Upper lobe of left lung (tissue), 6 donors: ENCODE results near the gene ASZ1. TPM values are rescaled to one million over a fixed set of nuclear protein-coding genes. Genes with fewer than 3 reads are reported as not detected.

ENCODE experiments used
- ATAC-seq, 2 donors: fragments of 200-7000 bp; cut with Tn5 transposase; one replicate each; pipeline ENCODE4 v1.9.1; 2022; ENCODE audit warnings: mild to moderate bottlenecking in 2 of 2, moderate library complexity in 2 of 2; ENCODE audit not compliant: low FRiP score in 2 of 2
- DNase-seq, 2 donors: peaks; one replicate each; pipeline ENCODE4 v3.0.0-alpha.2; 2019 to 2020
- H3K27ac ChIP-seq, 4 donors: fragments of 200-600 bp; sonication (generic); one replicate each; pipeline ENCODE4 v1.5.1; 2016 to 2019
- H3K27me3 ChIP-seq, 4 donors: fragments of 200-600 bp; sonication (generic); one replicate each; pipeline ENCODE4 v1.5.1; 2017 to 2019
- H3K36me3 ChIP-seq, 4 donors: fragments of 200-600 bp; sonication (generic); one replicate each; pipeline ENCODE4 v1.5.1; 2016 to 2019
- H3K4me1 ChIP-seq, 4 donors: fragments of 200-600 bp; sonication (generic); one replicate each; pipeline ENCODE4 v1.5.1; 2018 to 2019
- H3K4me3 ChIP-seq, 4 donors: fragments of 200-600 bp; sonication (generic); one replicate each; pipeline ENCODE4 v1.5.1; 2017 to 2019; ENCODE audit warnings: mild to moderate bottlenecking in 2 of 4, moderate library complexity in 1 of 4
- H3K9me3 ChIP-seq, 4 donors: fragments of 200-600 bp; sonication (generic); one replicate each; pipeline ENCODE4 v1.5.1; 2018 to 2019
- CTCF ChIP-seq, 6 experiments: fragments of 450-650 bp in 4 of 6; fragments of 200-600 bp in 2 of 6; sonication (generic) in 2 of 6; IDR thresholded peaks; one replicate each; pipeline ENCODE4 v1.5.1; 2016 to 2019; ENCODE audit warnings: antibody characterized with exemption in 6 of 6
- EP300 ChIP-seq, 4 donors: sonication (generic); formaldehyde crosslinking; IDR thresholded peaks; one replicate each; pipeline ENCODE4 v1.5.1; 2017; ENCODE audit warnings: antibody characterized with exemption in 4 of 4, control low read depth in 2 of 4
- POLR2A ChIP-seq, 4 donors: fragments of 450-650 bp; IDR thresholded peaks; one replicate each; pipeline ENCODE4 v1.5.1; 2016 to 2017; ENCODE audit warnings: antibody characterized with exemption in 4 of 4, mild to moderate bottlenecking in 2 of 4
- POLR2AphosphoS5 ChIP-seq, 2 donors: sonication (generic); formaldehyde crosslinking; IDR thresholded peaks; one replicate each; pipeline ENCODE4 v1.5.1; 2017; ENCODE audit warnings: antibody characterized with exemption in 2 of 2
- WGBS, 2 donors: methylation state at CpG; one replicate each; pipeline ENCODE4 v1.1.5; 2017 to 2018; 5-methylcytosine and 5-hydroxymethylcytosine counted together
- total RNA-seq, 6 donors: library from RNA; depleted of rRNA in 4 of 6; stranded (reverse); fragments of >200 nt in 4 of 6; gene quantifications; one replicate each; pipeline versions ENCODE4 v1.1.0 to v1.2.1, GENCODE V29; 2016 to 2021
- donor health status: DM: no; HTN: no; CAD: no; lungs with moderate emphysema.
- donor health status: DM: no; HTN: yes; CAD: no; lungs with severe emphysema.

Gene ASZ1
- total RNA-seq, 6 donors from 2014 or later: not detected

GRCh38 chr7:117350027-117350426 is 77.3 kb downstream of the ASZ1 start:
- DNase-seq (no peak), ATAC-seq (no peak)
- 54 to 56% methylated on average over 1 of the region's 1 CpG for WGBS, 2 donors
- Histone ChIP-seq H3K9me3 (no peaks in the 10 kb centered on the region), H3K4me3 (no peak overlapping the region), H3K4me1 (no peaks in the 10 kb centered on the region), H3K36me3 (no peaks in the 10 kb centered on the region), H3K27ac (no peak overlapping the region), H3K27me3 (no peaks in the 10 kb centered on the region)
- TF ChIP-seq POLR2AphosphoS5 (IDR thresholded peaks at IDR 0.05): no peak
- no peak for TF ChIP-seq CTCF (IDR thresholded peaks at IDR 0.05)
- TF ChIP-seq POLR2A (IDR thresholded peaks at IDR 0.05): no peak

DNA sequence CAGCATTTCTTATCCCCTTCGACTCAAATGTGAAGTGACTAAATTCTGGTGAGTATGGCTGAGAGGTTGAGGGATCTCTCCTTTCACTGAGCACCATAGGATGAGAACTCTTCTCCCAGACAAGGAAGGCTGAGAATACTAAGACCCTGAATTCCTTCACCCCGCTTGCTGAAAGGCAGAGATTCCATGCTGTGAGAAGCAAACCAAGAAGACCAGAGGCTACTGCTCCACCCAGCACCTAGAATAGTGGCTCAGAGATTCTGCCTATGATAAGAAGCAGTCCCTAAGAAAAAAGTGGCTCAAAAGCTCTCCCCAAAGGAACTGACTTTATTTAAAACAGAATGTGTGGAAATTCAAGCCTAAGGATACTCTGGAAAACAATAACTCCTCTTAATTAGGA is 77.7 kb downstream of the ASZ1 start:
- no peaks in the 10 kb centered on the region for H3K36me3 ChIP-seq
- WGBS, 2 donors: 84 to 87% methylated on average over 2 of the region's 2 CpGs
- no peak for ATAC-seq
- no peak for DNase-seq
- TF ChIP-seq EP300 (IDR thresholded peaks at IDR 0.05): no peak
- no peak for TF ChIP-seq POLR2A (IDR thresholded peaks at IDR 0.05)
- no peak for TF ChIP-seq POLR2AphosphoS5 (IDR thresholded peaks at IDR 0.05)
- no peak for TF ChIP-seq CTCF (IDR thresholded peaks at IDR 0.05)
- no peaks in the 10 kb centered on the region for H3K27me3 ChIP-seq
- no peak overlapping the region for H3K4me3 ChIP-seq
- H3K9me3 ChIP-seq: no peaks in the 10 kb centered on the region
- no peak overlapping the region for H3K27ac ChIP-seq
- no peaks in the 10 kb centered on the region for H3K4me1 ChIP-seq

GRCh38 chr7:117347962-117348672 is 79.2 kb downstream of the ASZ1 start:
- no peaks in the 10 kb centered on the region for H3K36me3 ChIP-seq
- TF ChIP-seq POLR2AphosphoS5 (IDR thresholded peaks at IDR 0.05) (no peak), CTCF (IDR thresholded peaks at IDR 0.05) (no peak), EP300 (IDR thresholded peaks at IDR 0.05) (no peak), POLR2A (IDR thresholded peaks at IDR 0.05) (no peak)
- H3K4me1 ChIP-seq: no peaks in the 10 kb centered on the region
- H3K27ac ChIP-seq: no peak overlapping the region
- H3K4me3 ChIP-seq: no peak overlapping the region
- ATAC-seq: no peak
- WGBS, 2 donors: 84 to 94% methylated on average over 6 to 7 of the region's 7 CpGs
- no peak for DNase-seq
- no peaks in the 10 kb centered on the region for H3K9me3 ChIP-seq
- no peaks in the 10 kb centered on the region for H3K27me3 ChIP-seq

DNA sequence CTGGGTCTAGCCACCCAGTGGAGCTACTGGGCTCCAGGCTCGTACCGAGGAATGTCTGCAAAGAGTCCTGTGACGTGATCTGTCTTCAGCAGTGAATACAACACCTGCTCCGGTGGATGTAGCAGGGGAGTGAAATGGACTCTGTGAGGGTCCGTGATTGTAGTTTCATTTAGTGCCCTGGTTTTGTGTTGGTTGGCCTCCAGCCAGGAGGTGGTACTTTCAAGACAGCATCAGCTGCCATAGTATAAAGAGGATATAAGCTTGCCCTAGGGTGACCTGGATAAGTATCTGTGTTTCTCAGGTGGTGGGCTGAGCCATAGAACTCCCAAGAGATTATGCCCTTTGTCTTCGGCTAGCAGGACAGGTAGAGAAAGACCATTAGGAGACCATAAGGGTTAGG is 79.8 kb downstream of the ASZ1 start:
- H3K36me3 ChIP-seq: no peaks in the 10 kb centered on the region
- ATAC-seq: no peak
- WGBS, 2 donors: 87 to 94% methylated on average over 6 of the region's 6 CpGs
- H3K4me3 ChIP-seq: no peak overlapping the region
- H3K4me1 ChIP-seq: no peaks in the 10 kb centered on the region
- H3K27ac ChIP-seq: no peak overlapping the region
- no peak for DNase-seq
- TF ChIP-seq CTCF (IDR thresholded peaks at IDR 0.05) (no peak), EP300 (IDR thresholded peaks at IDR 0.05) (no peak), POLR2A (IDR thresholded peaks at IDR 0.05) (no peak), POLR2AphosphoS5 (IDR thresholded peaks at IDR 0.05) (no peak)
- H3K27me3 ChIP-seq: no peaks in the 10 kb centered on the region
- no peaks in the 10 kb centered on the region for H3K9me3 ChIP-seq

DNA sequence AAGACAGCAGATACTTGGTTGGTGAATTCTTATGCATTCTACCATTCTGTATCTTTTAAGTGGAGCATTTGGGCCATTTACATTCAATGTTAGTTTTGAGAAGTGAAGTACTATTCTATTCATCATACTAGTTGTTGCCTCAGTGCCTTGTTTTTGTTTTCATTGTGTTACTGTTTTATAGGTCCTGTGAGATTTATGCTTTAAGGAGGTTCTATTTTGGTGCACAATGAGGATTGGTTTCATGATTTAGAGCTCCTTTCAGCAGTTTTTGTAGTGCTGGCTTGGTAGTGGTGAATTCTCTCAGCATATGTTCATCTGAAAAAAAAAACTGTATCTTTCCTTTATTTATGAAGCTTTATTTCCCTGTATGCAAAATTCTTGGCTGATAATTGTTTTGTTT is 81.1 kb downstream of the ASZ1 start:
- TF ChIP-seq CTCF (IDR thresholded peaks at IDR 0.05) (no peak), POLR2AphosphoS5 (IDR thresholded peaks at IDR 0.05) (no peak), EP300 (IDR thresholded peaks at IDR 0.05) (no peak), POLR2A (IDR thresholded peaks at IDR 0.05) (no peak)

More for the DNA sequence above, 81.1 kb downstream of the ASZ1 start:
- ATAC-seq: no peak
- no peaks in the 10 kb centered on the region for H3K36me3 ChIP-seq
- no peak overlapping the region for H3K4me3 ChIP-seq
- no peaks in the 10 kb centered on the region for H3K4me1 ChIP-seq
- H3K27ac ChIP-seq: no peak overlapping the region
- no peaks in the 10 kb centered on the region for H3K9me3 ChIP-seq
- no peak for DNase-seq
- H3K27me3 ChIP-seq: no peaks in the 10 kb centered on the region
